GM19468 (cell line): ENCODE results near the gene OGA.

Source experiments
- ATAC-seq: cut with Tn5 transposase; IDR thresholded peaks from one replicate; pipeline ENCODE4 v1.9.1; 2021; ENCODE audit warnings: mild to moderate bottlenecking, moderate library complexity, moderate number of reproducible peaks; ENCODE audit not compliant: unreplicated experiment; ENCODE audit errors: extremely low read depth

Gene OGA

GRCh38 chr10:101766306-101766705, 51.9 kb downstream of the OGA start:
- no peak for ATAC-seq

- no peak for ATAC-seq
These were observed 55.0 kb downstream of the OGA start for GRCh38 chr10:101763141-101763846.

GRCh38 chr10:101762736-101763135, 55.5 kb downstream of the OGA start:
- no peak for ATAC-seq

GRCh38 chr10:101761226-101761625, 57.0 kb downstream of the OGA start:
- ATAC-seq, result no peak

GRCh38 chr10:101760510-101760909, 57.7 kb downstream of the OGA start:
- no peak for ATAC-seq

- no peak for ATAC-seq
These were observed 58.7 kb downstream of the OGA start for GRCh38 chr10:101759309-101760247.

GRCh38 chr10:101758858-101759257, 59.4 kb downstream of the OGA start:
- ATAC-seq, result no peak

- no peak for ATAC-seq
These were observed 66.0 kb downstream of the OGA start for GRCh38 chr10:101752241-101752640.

- ATAC-seq, result no peak
These were observed 68.9 kb downstream of the OGA start for GRCh38 chr10:101749047-101750016.

GRCh38 chr10:101748496-101748895, 69.7 kb downstream of the OGA start:
- ATAC-seq, result no peak

GRCh38 chr10:101745074-101745696, 73.1 kb downstream of the OGA start:
- no peak for ATAC-seq

GRCh38 chr10:101744267-101744666, 74.0 kb downstream of the OGA start:
- ATAC-seq, result no peak

- ATAC-seq, result no peak
These were observed 76.3 kb downstream of the OGA start for GRCh38 chr10:101741938-101742337.

GRCh38 chr10:101736666-101737065, 81.6 kb downstream of the OGA start:
- no peak for ATAC-seq
